DOHH2 (cell line): ENCODE data around the gene GADD45A.
"Not testable (repeated sequence)": the region's sequence is repeated elsewhere in the genome, so short reads cannot be mapped to it uniquely, and the experiment has no call there.

Experiments used
- H3F3A ChIP-seq: fragments of 200-600 bp; sonication (generic), shearing (Covaris generic); 2 replicates; pipeline ENCODE4 v1.6.0; 2016; ENCODE audit warnings: antibody characterized with exemption, mild to moderate bottlenecking; ENCODE audit not compliant: control insufficient read depth, insufficient read depth
- H3K27ac ChIP-seq: fragments of 200-600 bp; sonication (generic); 2 replicates; pipeline ENCODE4 v1.5.1; 2014; ENCODE audit warnings: low read depth, mild to moderate bottlenecking, low read length, moderate library complexity
- H3K27me3 ChIP-seq: fragments of 200-600 bp; sonication (generic); 2 replicates; pipeline ENCODE4 v1.6.1; 2014; ENCODE audit warnings: mild to moderate bottlenecking, low read length, mixed read lengths; ENCODE audit not compliant: control insufficient read depth
- H3K36me3 ChIP-seq: fragments of 200-600 bp; sonication (generic); 2 replicates; pipeline ENCODE4 v1.6.1; 2014; ENCODE audit warnings: mild to moderate bottlenecking, low read length, moderate library complexity, mixed read lengths; ENCODE audit not compliant: control insufficient read depth
- H3K4me1 ChIP-seq: fragments of 200-600 bp; sonication (generic); 2 replicates; pipeline ENCODE4 v1.6.1; 2014; ENCODE audit warnings: mild to moderate bottlenecking, low read length, mixed read lengths; ENCODE audit not compliant: control insufficient read depth
- H3K4me2 ChIP-seq: fragments of 200-600 bp; sonication (generic); 2 replicates; pipeline ENCODE4 v1.6.0; 2014; ENCODE audit warnings: mild to moderate bottlenecking, low read length, moderate library complexity
- H3K4me3 ChIP-seq: fragments of 200-600 bp; sonication (generic); 2 replicates; pipeline ENCODE4 v1.5.1; 2014; ENCODE audit warnings: mild to moderate bottlenecking, low read length, mixed read lengths
- H3K79me2 ChIP-seq: fragments of 200-600 bp; sonication (generic); 2 replicates; pipeline ENCODE4 v1.6.1; 2014; ENCODE audit warnings: mild to moderate bottlenecking, low read length, mixed read lengths; ENCODE audit not compliant: control insufficient read depth
- H3K9me2 ChIP-seq: fragments of 200-600 bp; sonication (generic); replicated peaks from 2 replicates; pipeline ENCODE4 v1.6.1; 2014; ENCODE audit warnings: mild to moderate bottlenecking, low read length, mixed read lengths; ENCODE audit not compliant: control insufficient read depth
- H3K9me3 ChIP-seq: fragments of 200-600 bp; sonication (generic); 2 replicates; pipeline ENCODE4 v1.6.1; 2014; ENCODE audit warnings: antibody characterized with exemption, low read length, mixed read lengths; ENCODE audit not compliant: control insufficient read depth, insufficient read depth
- H4K20me1 ChIP-seq: fragments of 200-600 bp; sonication (generic); 2 replicates; pipeline ENCODE4 v1.6.0; 2014; ENCODE audit warnings: low read depth, mild to moderate bottlenecking, antibody characterized with exemption, low read length, moderate library complexity; ENCODE audit not compliant: control insufficient read depth, insufficient read depth
- EZH2phosphoT487 ChIP-seq: fragments of 200-600 bp; sonication (generic); IDR thresholded peaks from 2 replicates; pipeline ENCODE4 v1.6.1; 2017; ENCODE audit warnings: borderline replicate concordance, mild to moderate bottlenecking, antibody characterized with exemption, low read length, moderate library complexity, mixed read lengths
- TF ChIP-seq, protein P1 (sequence below): fragments of 200-600 bp; sonication (generic); IDR thresholded peaks from one replicate; pipeline ENCODE4 v1.5.1; 2014; ENCODE audit warnings: antibody characterized with exemption, mild to moderate bottlenecking, low read depth, low read length; ENCODE audit not compliant: poor library complexity, severe bottlenecking

GADD45A gene

GRCh38 chr1:67652800-67653199 is 32.2 kb upstream of the GADD45A start:
- Histone ChIP-seq H3K4me3 (no peak overlapping the region), H3K9me3 (no peaks in the 10 kb centered on the region), H3K4me2 (no peak overlapping the region), H3K79me2 (no peaks in the 10 kb centered on the region), H3K27me3 (peaks cover 7% of the 10 kb centered on the region; the same call in 1 of the 2 replicates), H3K36me3 (no peaks in the 10 kb centered on the region), H4K20me1 (no peaks in the 10 kb centered on the region), H3K27ac (no peak overlapping the region), H3K9me2 (no peaks in the 10 kb centered on the region), H3F3A (no peaks in the 10 kb centered on the region), H3K4me1 (no peaks in the 10 kb centered on the region)
- TF ChIP-seq, protein P1, sequence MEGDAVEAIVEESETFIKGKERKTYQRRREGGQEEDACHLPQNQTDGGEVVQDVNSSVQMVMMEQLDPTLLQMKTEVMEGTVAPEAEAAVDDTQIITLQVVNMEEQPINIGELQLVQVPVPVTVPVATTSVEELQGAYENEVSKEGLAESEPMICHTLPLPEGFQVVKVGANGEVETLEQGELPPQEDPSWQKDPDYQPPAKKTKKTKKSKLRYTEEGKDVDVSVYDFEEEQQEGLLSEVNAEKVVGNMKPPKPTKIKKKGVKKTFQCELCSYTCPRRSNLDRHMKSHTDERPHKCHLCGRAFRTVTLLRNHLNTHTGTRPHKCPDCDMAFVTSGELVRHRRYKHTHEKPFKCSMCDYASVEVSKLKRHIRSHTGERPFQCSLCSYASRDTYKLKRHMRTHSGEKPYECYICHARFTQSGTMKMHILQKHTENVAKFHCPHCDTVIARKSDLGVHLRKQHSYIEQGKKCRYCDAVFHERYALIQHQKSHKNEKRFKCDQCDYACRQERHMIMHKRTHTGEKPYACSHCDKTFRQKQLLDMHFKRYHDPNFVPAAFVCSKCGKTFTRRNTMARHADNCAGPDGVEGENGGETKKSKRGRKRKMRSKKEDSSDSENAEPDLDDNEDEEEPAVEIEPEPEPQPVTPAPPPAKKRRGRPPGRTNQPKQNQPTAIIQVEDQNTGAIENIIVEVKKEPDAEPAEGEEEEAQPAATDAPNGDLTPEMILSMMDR, result no peak
- TF ChIP-seq EZH2phosphoT487, result no peak

GRCh38 chr1:67653304-67653703 is 31.7 kb upstream of the GADD45A start:
- TF ChIP-seq, protein P1, result no peak
- no peak for TF ChIP-seq EZH2phosphoT487
- no peak overlapping the region for H3K4me2 ChIP-seq
- no peak overlapping the region for H3K27ac ChIP-seq

GRCh38 chr1:67655581-67655980 is 29.4 kb upstream of the GADD45A start:
- no peak overlapping the region for H3K4me2 ChIP-seq

More at GRCh38 chr1:67653304-67653703, 31.7 kb upstream of the GADD45A start:
- Histone ChIP-seq H3K9me2 (no peaks in the 10 kb centered on the region), H3K79me2 (no peaks in the 10 kb centered on the region), H3K4me3 (no peak overlapping the region), H4K20me1 (no peaks in the 10 kb centered on the region), H3K27me3 (peaks cover 7% of the 10 kb centered on the region), H3K4me1 (no peaks in the 10 kb centered on the region), H3F3A (no peaks in the 10 kb centered on the region), H3K9me3 (no peaks in the 10 kb centered on the region), H3K36me3 (no peaks in the 10 kb centered on the region)

GRCh38 chr1:67657152-67657551 is 27.8 kb upstream of the GADD45A start:
- not testable (repeated sequence) for H3F3A ChIP-seq, H3K4me2 ChIP-seq, H3K9me3 ChIP-seq, H3K4me3 ChIP-seq, H3K36me3 ChIP-seq, H3K79me2 ChIP-seq, H3K27me3 ChIP-seq, H3K27ac ChIP-seq, H4K20me1 ChIP-seq, H3K4me1 ChIP-seq, H3K9me2 ChIP-seq

More at GRCh38 chr1:67655581-67655980, 29.4 kb upstream of the GADD45A start:
- Histone ChIP-seq H3K9me3 (no peaks in the 10 kb centered on the region), H3K79me2 (no peaks in the 10 kb centered on the region), H3K9me2 (no peaks in the 10 kb centered on the region), H3F3A (no peaks in the 10 kb centered on the region), H4K20me1 (no peaks in the 10 kb centered on the region), H3K36me3 (no peaks in the 10 kb centered on the region), H3K4me1 (no peaks in the 10 kb centered on the region), H3K4me3 (no peak overlapping the region), H3K27me3 (peaks cover 7% of the 10 kb centered on the region), H3K27ac (no peak overlapping the region)
- TF ChIP-seq, protein P1, result no peak
- TF ChIP-seq EZH2phosphoT487, result no peak
